Upper lobe of left lung (tissue), 6 donors: Measurements from ENCODE around the gene UNC13B. TPM values are rescaled to one million over a fixed set of nuclear protein-coding genes. Genes with fewer than 3 reads are reported as not detected.

Experiments used
- ATAC-seq, 2 donors: fragments of 200-7000 bp; cut with Tn5 transposase; one replicate each; pipeline ENCODE4 v1.9.1; 2022; ENCODE audit warnings: mild to moderate bottlenecking in 2 of 2, moderate library complexity in 2 of 2; ENCODE audit not compliant: low FRiP score in 2 of 2
- DNase-seq, 2 donors: peaks; one replicate each; pipeline ENCODE4 v3.0.0-alpha.2; 2019 to 2020
- H3K27ac ChIP-seq, 4 donors: fragments of 200-600 bp; sonication (generic); one replicate each; pipeline ENCODE4 v1.5.1; 2016 to 2019
- H3K27me3 ChIP-seq, 4 donors: fragments of 200-600 bp; sonication (generic); one replicate each; pipeline ENCODE4 v1.5.1; 2017 to 2019
- H3K36me3 ChIP-seq, 4 donors: fragments of 200-600 bp; sonication (generic); one replicate each; pipeline ENCODE4 v1.5.1; 2016 to 2019
- H3K4me1 ChIP-seq, 4 donors: fragments of 200-600 bp; sonication (generic); one replicate each; pipeline ENCODE4 v1.5.1; 2018 to 2019
- H3K4me3 ChIP-seq, 4 donors: fragments of 200-600 bp; sonication (generic); one replicate each; pipeline ENCODE4 v1.5.1; 2017 to 2019; ENCODE audit warnings: mild to moderate bottlenecking in 2 of 4, moderate library complexity in 1 of 4
- H3K9me3 ChIP-seq, 4 donors: fragments of 200-600 bp; sonication (generic); one replicate each; pipeline ENCODE4 v1.5.1; 2018 to 2019
- EP300 ChIP-seq, 4 donors: sonication (generic); formaldehyde crosslinking; IDR thresholded peaks; one replicate each; pipeline ENCODE4 v1.5.1; 2017; ENCODE audit warnings: antibody characterized with exemption in 4 of 4, control low read depth in 2 of 4
- POLR2A ChIP-seq, 4 donors: fragments of 450-650 bp; IDR thresholded peaks; one replicate each; pipeline ENCODE4 v1.5.1; 2016 to 2017; ENCODE audit warnings: antibody characterized with exemption in 4 of 4, mild to moderate bottlenecking in 2 of 4
- POLR2AphosphoS5 ChIP-seq, 2 donors: sonication (generic); formaldehyde crosslinking; IDR thresholded peaks; one replicate each; pipeline ENCODE4 v1.5.1; 2017; ENCODE audit warnings: antibody characterized with exemption in 2 of 2
- WGBS, 2 donors: methylation state at CpG; one replicate each; pipeline ENCODE4 v1.1.5; 2017 to 2018; 5-methylcytosine and 5-hydroxymethylcytosine counted together
- total RNA-seq, 6 donors: library from RNA; depleted of rRNA in 4 of 6; stranded (reverse); fragments of >200 nt in 4 of 6; gene quantifications; one replicate each; pipeline versions ENCODE4 v1.1.0 to v1.2.1, GENCODE V29; 2016 to 2021
- TF ChIP-seq, protein P1 (sequence below), 6 experiments: fragments of 450-650 bp in 4 of 6; fragments of 200-600 bp in 2 of 6; sonication (generic) in 2 of 6; IDR thresholded peaks; one replicate each; pipeline ENCODE4 v1.5.1; 2016 to 2019; ENCODE audit warnings: antibody characterized with exemption in 6 of 6
- donor health status: DM: no; HTN: no; CAD: no; lungs with moderate emphysema.
- donor health status: DM: no; HTN: yes; CAD: no; lungs with severe emphysema.

UNC13B gene
- total RNA-seq, 6 donors from 2014 or later, result 68.3 to 300 (median 151) TPM

DNA sequence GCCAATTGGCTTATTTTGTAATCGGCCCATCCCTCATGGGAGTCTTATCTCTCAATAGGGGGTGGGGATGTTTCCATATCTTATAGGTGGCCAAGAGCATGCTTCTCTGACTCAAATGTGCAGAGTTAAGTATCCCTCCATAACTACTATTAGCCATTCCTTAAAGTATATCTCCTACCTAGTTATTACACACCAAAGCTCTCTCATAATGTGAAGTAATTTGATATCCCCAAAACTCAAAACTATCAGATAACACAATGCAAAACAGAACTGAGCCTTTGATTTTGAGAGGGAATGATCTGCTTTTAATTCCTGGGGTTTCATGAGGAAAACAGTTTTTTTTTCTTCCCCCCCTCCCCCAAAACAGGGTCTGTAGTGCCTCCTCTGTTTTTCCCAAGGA is 28.4 kb downstream of the UNC13B start:
- Histone ChIP-seq H3K36me3 (peaks cover 0 to 6% (median 2%) of the 10 kb centered on the region in 4 donors), H3K4me1 (no peaks in the 10 kb centered on the region), H3K4me3 (no peak overlapping the region), H3K27me3 (no peaks in the 10 kb centered on the region), H3K9me3 (peaks cover 12 to 28% (median 20%) of the 10 kb centered on the region in 4 donors), H3K27ac (no peak overlapping the region)
- WGBS, 2 donors, result 100% methylated on average over 1 of the region's 1 CpG
- ATAC-seq (no peak), DNase-seq (no peak)
- TF ChIP-seq POLR2AphosphoS5 (IDR thresholded peaks at IDR 0.05), result no peak
- TF ChIP-seq, protein P1, sequence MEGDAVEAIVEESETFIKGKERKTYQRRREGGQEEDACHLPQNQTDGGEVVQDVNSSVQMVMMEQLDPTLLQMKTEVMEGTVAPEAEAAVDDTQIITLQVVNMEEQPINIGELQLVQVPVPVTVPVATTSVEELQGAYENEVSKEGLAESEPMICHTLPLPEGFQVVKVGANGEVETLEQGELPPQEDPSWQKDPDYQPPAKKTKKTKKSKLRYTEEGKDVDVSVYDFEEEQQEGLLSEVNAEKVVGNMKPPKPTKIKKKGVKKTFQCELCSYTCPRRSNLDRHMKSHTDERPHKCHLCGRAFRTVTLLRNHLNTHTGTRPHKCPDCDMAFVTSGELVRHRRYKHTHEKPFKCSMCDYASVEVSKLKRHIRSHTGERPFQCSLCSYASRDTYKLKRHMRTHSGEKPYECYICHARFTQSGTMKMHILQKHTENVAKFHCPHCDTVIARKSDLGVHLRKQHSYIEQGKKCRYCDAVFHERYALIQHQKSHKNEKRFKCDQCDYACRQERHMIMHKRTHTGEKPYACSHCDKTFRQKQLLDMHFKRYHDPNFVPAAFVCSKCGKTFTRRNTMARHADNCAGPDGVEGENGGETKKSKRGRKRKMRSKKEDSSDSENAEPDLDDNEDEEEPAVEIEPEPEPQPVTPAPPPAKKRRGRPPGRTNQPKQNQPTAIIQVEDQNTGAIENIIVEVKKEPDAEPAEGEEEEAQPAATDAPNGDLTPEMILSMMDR (IDR thresholded peaks at IDR 0.05), result no peak
- TF ChIP-seq POLR2A (IDR thresholded peaks at IDR 0.05), result no peak
- no peak for TF ChIP-seq EP300 (IDR thresholded peaks at IDR 0.05)

DNA sequence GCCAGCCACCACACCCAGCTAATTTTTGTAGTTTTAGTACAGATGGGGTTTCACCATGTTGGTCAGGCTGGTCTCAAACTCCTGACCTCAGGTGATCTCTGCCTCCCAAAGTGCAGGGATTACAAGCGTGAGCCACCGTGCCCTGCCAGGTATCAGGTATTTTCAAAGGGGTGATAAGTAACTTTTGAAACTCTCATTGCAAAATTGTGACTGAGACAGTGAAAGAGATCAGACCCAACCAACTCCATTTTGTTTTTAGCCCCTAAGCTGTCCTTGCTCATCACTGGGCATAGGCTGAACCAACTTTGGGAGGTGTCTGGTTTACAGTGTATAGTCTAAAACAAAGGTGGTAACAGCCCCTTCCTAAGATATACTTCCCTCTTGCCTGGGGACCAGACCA is 29.3 kb downstream of the UNC13B start:
- Histone ChIP-seq H3K9me3 (peaks cover 12 to 28% (median 20%) of the 10 kb centered on the region in 4 donors), H3K27me3 (no peaks in the 10 kb centered on the region), H3K4me1 (no peaks in the 10 kb centered on the region), H3K27ac (no peak overlapping the region), H3K4me3 (no peak overlapping the region), H3K36me3 (peaks cover 0 to 6% (median 2%) of the 10 kb centered on the region in 4 donors)
- ATAC-seq, result no peak
- TF ChIP-seq EP300 (IDR thresholded peaks at IDR 0.05), result no peak
- no peak for TF ChIP-seq POLR2A (IDR thresholded peaks at IDR 0.05)
- no peak for TF ChIP-seq POLR2AphosphoS5 (IDR thresholded peaks at IDR 0.05)
- TF ChIP-seq, protein P1 (IDR thresholded peaks at IDR 0.05), result no peak
- 93 to 97% methylated on average over 2 of the region's 2 CpGs for WGBS, 2 donors
- no peak for DNase-seq

DNA sequence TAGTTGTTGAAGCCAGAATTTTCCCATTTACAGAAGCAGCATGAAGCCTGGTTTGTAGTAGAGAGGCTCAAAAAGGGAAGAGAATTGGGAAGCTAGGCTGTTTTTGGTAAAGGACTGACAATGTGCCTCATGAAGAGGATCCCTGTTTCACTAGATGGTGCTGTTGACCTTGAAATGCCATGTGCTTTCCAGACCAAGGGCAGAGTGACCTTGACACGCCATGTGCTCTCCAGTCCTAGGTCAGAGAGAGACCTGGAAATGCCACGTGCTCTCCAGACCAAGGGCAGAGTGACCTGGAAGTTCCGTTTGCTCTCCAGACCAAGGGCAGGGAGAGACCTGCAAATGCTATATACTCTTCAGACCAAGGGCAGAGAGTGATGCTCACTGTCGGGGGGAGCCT is 32.0 kb downstream of the UNC13B start:
- no peak for TF ChIP-seq POLR2AphosphoS5 (IDR thresholded peaks at IDR 0.05)
- TF ChIP-seq, protein P1 (IDR thresholded peaks at IDR 0.05), result peak in 1 of 6 experiments; percentile 7
- TF ChIP-seq POLR2A (IDR thresholded peaks at IDR 0.05), result no peak
- TF ChIP-seq EP300 (IDR thresholded peaks at IDR 0.05), result no peak
- H3K9me3 ChIP-seq, result peaks cover 12 to 28% (median 20%) of the 10 kb centered on the region in 4 donors
- 96 to 97% methylated on average over 3 to 4 of the region's 4 CpGs for WGBS, 2 donors
- no peaks in the 10 kb centered on the region for H3K4me1 ChIP-seq
- ATAC-seq (no peak), DNase-seq (no peak)
- no peaks in the 10 kb centered on the region for H3K27me3 ChIP-seq
- no peak overlapping the region for H3K27ac ChIP-seq
- no peak overlapping the region for H3K4me3 ChIP-seq
- H3K36me3 ChIP-seq, result peaks cover 0 to 6% (median 2%) of the 10 kb centered on the region in 4 donors

DNA sequence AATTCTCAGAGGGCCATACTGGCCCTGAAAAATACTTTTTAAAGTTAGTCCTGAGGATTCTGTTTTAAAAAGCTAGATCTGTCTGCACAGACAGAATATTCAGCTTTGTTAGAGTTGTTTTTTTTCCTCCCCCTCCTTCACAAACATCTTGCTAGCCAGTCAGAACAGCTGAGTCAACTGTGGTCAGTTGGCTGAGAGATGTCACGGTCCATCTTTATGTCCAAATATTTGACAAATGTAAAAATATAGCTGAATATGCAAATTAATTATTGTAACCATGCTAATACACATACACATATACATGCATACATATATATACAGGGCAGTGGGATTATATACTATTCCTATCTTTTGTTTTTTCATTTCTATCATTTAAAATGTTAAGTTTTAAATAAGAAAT is 33.9 kb downstream of the UNC13B start:
- no peak overlapping the region for H3K27ac ChIP-seq
- no peak overlapping the region for H3K4me3 ChIP-seq
- peaks cover 0 to 4% (median 0%) of the 10 kb centered on the region in 4 donors for H3K36me3 ChIP-seq
- WGBS, 2 donors, result 72 to 74% methylated on average over 1 of the region's 1 CpG
- no peaks in the 10 kb centered on the region for H3K4me1 ChIP-seq
- H3K9me3 ChIP-seq, result peaks cover 12 to 28% (median 20%) of the 10 kb centered on the region in 4 donors
- no peaks in the 10 kb centered on the region for H3K27me3 ChIP-seq
- no peak for ATAC-seq
- DNase-seq, result no peak
- TF ChIP-seq POLR2AphosphoS5 (IDR thresholded peaks at IDR 0.05) (no peak), POLR2A (IDR thresholded peaks at IDR 0.05) (no peak), EP300 (IDR thresholded peaks at IDR 0.05) (no peak)
- TF ChIP-seq, protein P1 (IDR thresholded peaks at IDR 0.05), result no peak

DNA sequence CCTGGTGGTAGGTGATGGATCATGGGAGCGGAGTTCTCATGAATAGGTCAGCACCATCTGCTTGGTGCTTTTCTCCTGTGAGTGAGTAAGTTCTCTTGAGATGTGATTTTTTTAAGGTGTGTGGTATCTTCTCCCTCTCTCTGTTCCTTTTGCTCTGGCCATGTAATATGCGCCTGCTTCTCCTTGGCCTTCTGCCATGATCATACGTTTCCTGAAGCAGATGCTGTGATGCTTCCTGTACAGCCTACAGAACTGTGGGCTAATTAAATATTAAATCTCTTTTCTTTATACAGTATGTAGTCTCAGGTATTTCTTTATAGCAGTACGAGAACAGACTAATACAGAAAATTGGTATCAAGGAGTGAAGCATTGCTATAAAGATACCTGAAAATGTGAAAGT is 36.4 kb downstream of the UNC13B start:
- Histone ChIP-seq H3K4me1 (no peaks in the 10 kb centered on the region), H3K9me3 (peaks cover under 1 to 16% (median 5%) of the 10 kb centered on the region in 4 donors), H3K36me3 (no peaks in the 10 kb centered on the region), H3K4me3 (no peak overlapping the region), H3K27ac (no peak overlapping the region), H3K27me3 (no peaks in the 10 kb centered on the region)
- WGBS, 2 donors, result 77 to 78% methylated on average over 4 of the region's 4 CpGs
- no peak for TF ChIP-seq POLR2AphosphoS5 (IDR thresholded peaks at IDR 0.05)
- no peak for TF ChIP-seq POLR2A (IDR thresholded peaks at IDR 0.05)
- TF ChIP-seq, protein P1 (IDR thresholded peaks at IDR 0.05), result no peak
- no peak for TF ChIP-seq EP300 (IDR thresholded peaks at IDR 0.05)
- DNase-seq (no peak), ATAC-seq (no peak)
